Mesothelial cell of epicardium (in vitro differentiated cells): Measurements from ENCODE around the gene HMGCL. TPM values are rescaled to one million over a fixed set of nuclear protein-coding genes. Genes with fewer than 3 reads are reported as not detected.
"Not testable (repeated sequence)": the region's sequence is repeated elsewhere in the genome, so short reads cannot be mapped to it uniquely, and the experiment has no call there.

Source experiments
- DNase-seq, 2 experiments: peaks; one replicate each; pipeline ENCODE4 v3.0.0; 2021; ENCODE audit warnings: low spot score in 2 of 2; ENCODE audit not compliant: unreplicated experiment in 2 of 2
- H3K27ac Mint-ChIP-seq: 2 replicates; pipeline ENCODE4 v1.8.0; 2021; ENCODE audit warnings: mixed read lengths
- H3K27me3 Mint-ChIP-seq: 2 replicates; pipeline ENCODE4 v1.8.0; 2021; ENCODE audit warnings: low read depth, mixed read lengths
- H3K36me3 Mint-ChIP-seq: 2 replicates; pipeline ENCODE4 v1.8.0; 2021; ENCODE audit warnings: mixed read lengths
- H3K4me1 Mint-ChIP-seq: 2 replicates; pipeline ENCODE4 v1.8.0; 2021; ENCODE audit warnings: mixed read lengths
- H3K4me3 Mint-ChIP-seq: 2 replicates; pipeline ENCODE4 v1.8.0; 2021; ENCODE audit warnings: mild to moderate bottlenecking, moderate library complexity, mixed read lengths
- H3K9me3 Mint-ChIP-seq: 2 replicates; pipeline ENCODE4 v1.8.0; 2021; ENCODE audit warnings: mixed read lengths
- CTCF ChIP-seq: fragments of 200-600 bp; sonication (generic); IDR thresholded peaks from one replicate; pipeline ENCODE4 v1.5.0; 2021; ENCODE audit warnings: antibody characterized with exemption; ENCODE audit not compliant: unreplicated experiment
- total RNA-seq: library from RNA; stranded (reverse); gene quantifications from 3 replicates; pipeline ENCODE4 v1.2.1, GENCODE V29; 2021

Gene HMGCL
- total RNA-seq, 1 donor from 2014 or later, result 29.2 TPM

DNA sequence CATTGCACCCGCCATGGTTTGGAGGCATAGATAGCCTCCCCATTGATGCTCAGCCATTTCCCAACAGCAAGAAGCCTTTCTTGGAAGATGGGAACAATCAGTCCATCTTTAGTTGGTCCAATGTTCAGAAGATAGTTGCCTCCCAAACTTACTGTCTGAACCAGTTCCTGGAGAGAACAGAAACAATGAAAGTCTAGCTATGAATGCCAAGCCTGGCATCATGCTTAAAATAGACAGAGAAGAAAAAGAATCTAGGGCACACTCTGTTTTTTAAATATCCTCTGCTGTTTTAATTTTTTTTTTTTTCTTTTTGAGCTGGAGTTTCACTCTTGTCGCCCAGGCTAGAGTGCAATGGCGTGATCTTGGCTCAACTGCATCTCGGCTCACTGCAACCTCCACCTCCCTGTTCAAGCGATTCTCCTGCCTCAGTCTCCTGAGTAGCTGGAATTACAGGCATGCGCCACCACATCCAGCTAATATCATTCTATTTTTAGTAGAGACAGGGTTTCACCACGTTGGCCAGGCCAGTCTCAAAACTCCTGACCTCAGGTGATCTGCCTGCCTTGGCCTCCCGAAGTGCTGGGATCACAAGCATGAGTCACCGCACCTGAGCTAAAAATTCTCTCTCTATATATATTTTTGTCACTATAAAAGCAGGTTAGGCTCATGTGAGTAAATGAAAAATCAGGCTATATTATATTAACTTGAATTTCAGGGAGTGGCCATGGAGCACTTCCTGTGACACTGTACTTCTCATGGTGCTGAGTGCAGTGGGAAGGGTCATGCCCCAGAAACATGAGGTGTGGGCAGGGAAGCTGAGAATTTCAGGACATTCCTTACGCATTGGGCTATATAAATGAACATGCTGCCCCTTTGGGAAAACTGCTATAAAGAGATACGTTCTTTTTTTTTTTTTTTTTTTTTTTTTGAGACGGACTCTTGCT is 23.7 kb upstream of the HMGCL start:
- Mint-ChIP-seq H3K27ac (no peak overlapping the region), H3K4me1 (no peaks in the 10 kb centered on the region), H3K36me3 (peaks cover 39% of the 10 kb centered on the region), H3K4me3 (no peak overlapping the region), H3K9me3 (peaks cover 15% of the 10 kb centered on the region), H3K27me3 (no peaks in the 10 kb centered on the region)
- DNase-seq, result no peak
- no peak for TF ChIP-seq CTCF

DNA sequence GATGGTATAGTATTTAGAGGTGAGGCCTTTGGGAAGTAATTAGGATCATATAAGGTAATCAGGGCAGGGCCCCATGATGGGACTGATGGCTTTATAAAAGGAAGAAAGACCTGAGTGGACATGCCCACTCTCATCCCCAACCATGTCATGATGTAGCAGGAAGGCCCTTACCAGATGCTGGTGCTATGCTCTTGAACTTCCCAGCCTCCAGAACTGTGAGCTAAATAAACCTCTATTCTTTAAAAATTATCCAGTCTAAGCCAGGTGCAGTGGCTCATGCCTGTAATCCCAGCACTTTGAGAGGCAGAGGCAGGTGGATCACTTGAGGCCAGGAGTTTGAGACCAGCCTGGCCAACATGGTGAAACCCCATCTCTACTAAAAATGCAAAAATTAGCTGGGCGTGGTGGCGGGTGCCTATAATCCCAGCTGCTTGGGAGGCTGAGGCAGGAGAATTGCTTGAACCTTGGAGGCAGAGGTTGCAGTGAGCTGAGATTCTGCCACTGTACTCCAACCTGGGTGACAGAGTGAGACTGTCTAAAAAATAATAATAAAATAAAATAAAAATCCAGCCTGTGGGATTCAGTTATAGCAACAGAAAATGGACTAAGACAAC is 22.4 kb upstream of the HMGCL start:
- not testable (repeated sequence) for H3K4me3 Mint-ChIP-seq, H3K27me3 Mint-ChIP-seq, H3K27ac Mint-ChIP-seq, DNase-seq, H3K4me1 Mint-ChIP-seq
- peaks cover 35% of the 10 kb centered on the region for H3K36me3 Mint-ChIP-seq
- peaks cover 15% of the 10 kb centered on the region for H3K9me3 Mint-ChIP-seq

DNA sequence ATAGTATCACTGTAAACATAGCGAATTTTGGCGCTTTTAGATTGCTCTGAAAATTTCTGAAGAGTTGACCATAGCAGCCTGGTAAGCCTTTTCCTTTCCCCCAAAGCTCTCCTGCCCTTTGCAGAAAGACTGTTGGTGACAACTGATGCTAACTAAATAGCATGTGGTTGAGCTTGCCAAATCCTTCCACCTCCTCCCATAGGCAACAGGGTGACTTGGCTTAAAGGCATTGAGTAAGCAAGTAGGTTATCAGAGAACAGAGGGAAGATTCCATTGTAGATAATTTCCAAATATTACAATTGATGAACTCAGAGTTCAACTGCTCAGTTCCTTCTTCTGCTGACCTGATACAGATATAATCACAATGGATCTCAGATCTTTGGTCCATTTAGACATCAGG is 19.9 kb upstream of the HMGCL start:
- Mint-ChIP-seq H3K9me3 (peaks cover 15% of the 10 kb centered on the region), H3K36me3 (peaks cover 31% of the 10 kb centered on the region), H3K27me3 (peaks cover 11% of the 10 kb centered on the region), H3K27ac (no peak overlapping the region), H3K4me3 (no peak overlapping the region), H3K4me1 (no peaks in the 10 kb centered on the region)
- DNase-seq, result no peak
- no peak for TF ChIP-seq CTCF

- no peak for DNase-seq
- no peak for TF ChIP-seq CTCF
- Mint-ChIP-seq H3K27me3 (peaks cover 12% of the 10 kb centered on the region), H3K4me1 (peaks cover under 1% of the 10 kb centered on the region), H3K9me3 (peaks cover 15% of the 10 kb centered on the region), H3K27ac (no peak overlapping the region), H3K36me3 (peaks cover 28% of the 10 kb centered on the region), H3K4me3 (no peak overlapping the region)
Measured at GRCh38 chr1:23843644-23844043, 18.4 kb upstream of the HMGCL start.

DNA sequence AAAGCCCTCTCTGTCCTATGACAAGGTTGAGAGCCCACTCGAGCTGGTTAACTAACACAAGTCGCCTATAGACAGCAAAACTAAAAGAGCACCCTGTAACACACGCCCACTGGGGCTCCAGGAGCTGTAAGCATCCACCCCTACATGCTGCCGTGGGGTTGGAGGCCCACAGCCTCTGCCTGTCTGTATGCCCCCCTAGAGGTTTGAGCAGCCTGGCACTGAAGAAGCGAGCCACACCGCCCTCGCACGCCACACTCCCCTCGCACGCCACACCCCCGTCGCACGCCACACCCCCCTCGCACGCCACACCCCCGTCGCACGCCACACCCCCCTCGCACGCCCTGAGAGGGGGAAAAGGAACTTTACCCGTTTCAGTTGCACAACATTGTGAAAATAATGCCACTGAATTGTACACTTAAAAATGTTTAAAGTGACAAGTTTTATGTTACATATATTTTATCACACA is 13.2 kb upstream of the HMGCL start:
- DNase-seq, result peak; percentile 30 to 72
- no peaks in the 10 kb centered on the region for H3K36me3 Mint-ChIP-seq
- peak overlapping the region; percentile 53 for H3K27ac Mint-ChIP-seq
- H3K27me3 Mint-ChIP-seq, result peaks cover 31% of the 10 kb centered on the region
- no peaks in the 10 kb centered on the region for H3K9me3 Mint-ChIP-seq
- peaks cover 10% of the 10 kb centered on the region for H3K4me1 Mint-ChIP-seq
- TF ChIP-seq CTCF, result no peak
- peak overlapping the region; percentile 71 for H3K4me3 Mint-ChIP-seq

- Mint-ChIP-seq H3K27ac (peak overlapping the region; percentile 53), H3K27me3 (peaks cover 31% of the 10 kb centered on the region), H3K9me3 (no peaks in the 10 kb centered on the region), H3K4me3 (peak overlapping the region; percentile 71), H3K4me1 (peaks cover 10% of the 10 kb centered on the region), H3K36me3 (no peaks in the 10 kb centered on the region)
- peak in 1 of 2 experiments; percentile 38 for DNase-seq
- TF ChIP-seq CTCF, result no peak
Measured at GRCh38 chr1:23837908-23838307, 12.7 kb upstream of the HMGCL start.
